ENCODE data around the gene MCM9.
"Not testable (repeated sequence)": the region's sequence is repeated elsewhere in the genome, so short reads cannot be mapped to it uniquely, and the experiment has no call there.

- peak; percentile 22 for TF ChIP-seq CTCF (IDR thresholded peaks at IDR 0.05; ENCODE audit: low read depth, low read length, poor library complexity, severe bottlenecking)
- not testable (repeated sequence) for TF ChIP-seq EZH2phosphoT487 (IDR thresholded peaks at IDR 0.05; ENCODE audit: borderline replicate concordance, low read length)
Observed at GRCh38 chr6:118796548-118796947, 138.4 kb downstream of the MCM9 start.
